HG02943 (cell line): ENCODE results near the gene PPP2R5C.
"Not testable (repeated sequence)": the region's sequence is repeated elsewhere in the genome, so short reads cannot be mapped to it uniquely, and the experiment has no call there.

ENCODE experiments used
- ATAC-seq: cut with Tn5 transposase; IDR thresholded peaks from one replicate; pipeline ENCODE4 v1.9.1; 2021; ENCODE audit warnings: mild to moderate bottlenecking, low read depth, moderate library complexity; ENCODE audit not compliant: unreplicated experiment

The PPP2R5C gene

GRCh38 chr14:101775826-101776225, 14.3 kb downstream of the PPP2R5C start:
- no peak for ATAC-seq

GRCh38 chr14:101776344-101776743, 14.8 kb downstream of the PPP2R5C start:
- no peak for ATAC-seq

- ATAC-seq = no peak
These were observed 18.9 kb downstream of the PPP2R5C start for GRCh38 chr14:101780390-101780789.

GRCh38 chr14:101780887-101781239, 19.4 kb downstream of the PPP2R5C start:
- ATAC-seq = no peak

GRCh38 chr14:101781240-101782061, 19.9 kb downstream of the PPP2R5C start:
- ATAC-seq = no peak

GRCh38 chr14:101783260-101784016, 21.9 kb downstream of the PPP2R5C start:
- ATAC-seq = no peak

GRCh38 chr14:101784631-101785030, 23.1 kb downstream of the PPP2R5C start:
- ATAC-seq = no peak

GRCh38 chr14:101788016-101788635, 26.6 kb downstream of the PPP2R5C start:
- ATAC-seq = no peak

GRCh38 chr14:101789222-101789621, 27.7 kb downstream of the PPP2R5C start:
- ATAC-seq = no peak

- no peak for ATAC-seq
These were observed 28.7 kb downstream of the PPP2R5C start for GRCh38 chr14:101790232-101790631.

- no peak for ATAC-seq
These were observed 30.5 kb downstream of the PPP2R5C start for GRCh38 chr14:101791919-101792572.

- no peak for ATAC-seq
These were observed 34.5 kb downstream of the PPP2R5C start for GRCh38 chr14:101796016-101796415.

GRCh38 chr14:101796479-101796878, 35.0 kb downstream of the PPP2R5C start:
- ATAC-seq = no peak

- ATAC-seq = no peak
These were observed 36.3 kb downstream of the PPP2R5C start for GRCh38 chr14:101797856-101798255.

GRCh38 chr14:101804373-101804772, 42.9 kb downstream of the PPP2R5C start:
- ATAC-seq = not testable (repeated sequence)

GRCh38 chr14:101806252-101806651, 44.7 kb downstream of the PPP2R5C start:
- not testable (repeated sequence) for ATAC-seq

- ATAC-seq = no peak
These were observed 46.6 kb downstream of the PPP2R5C start for GRCh38 chr14:101808020-101808641.

GRCh38 chr14:101808894-101809670, 47.6 kb downstream of the PPP2R5C start:
- no peak for ATAC-seq

- peak; percentile 89 for ATAC-seq
These were observed 48.4 kb downstream of the PPP2R5C start for GRCh38 chr14:101809671-101810514.
